PC-9 (cell line): ENCODE measurements around the gene CCDC107. TPM values are rescaled to one million over a fixed set of nuclear protein-coding genes. Genes with fewer than 3 reads are reported as not detected.

ENCODE experiments used
- BruUV-seq: library from RNA; stranded (reverse); fragments of 400-500 nt; replicated peaks from 2 replicates; lab custom pipeline; 2021; lab: Mats Ljungman, UMichigan
- CTCF ChIA-PET: fragments of 300-600 bp; sonication (Branson Sonifier 250); formaldehyde crosslinking; loops from one replicate; lab custom pipeline; 2022; ENCODE audit warnings: antibody characterized with exemption; lab: Charles Lee
- POLR2A ChIA-PET: fragments of 300-600 bp; sonication (Branson Sonifier 250); formaldehyde crosslinking; loops from one replicate; lab custom pipeline; 2022; ENCODE audit warnings: antibody characterized with exemption; ENCODE audit not compliant: unreplicated experiment; lab: Charles Lee
- DNase-seq, 2 experiments: peaks; one replicate each; pipeline versions ENCODE4 v3.0.0 to v3.0.0-alpha.2; 2015 to 2022; ENCODE audit warnings: mixed read lengths in 1 of 2
- H2AFZ ChIP-seq: fragments of 200-600 bp; sonication (generic); 2 replicates; pipeline ENCODE4 v1.8.1; 2017; ENCODE audit warnings: antibody characterized with exemption
- H3F3A ChIP-seq: fragments of 200-600 bp; sonication (generic); 2 replicates; pipeline ENCODE4 v1.8.1; 2017; ENCODE audit warnings: antibody characterized with exemption, mild to moderate bottlenecking, low read depth; ENCODE audit not compliant: insufficient read depth
- H3K27ac ChIP-seq: fragments of 200-600 bp; sonication (generic); 2 replicates; pipeline ENCODE4 v1.6.1; 2016; ENCODE audit warnings: mixed run types
- H3K27me3 ChIP-seq: fragments of 200-600 bp; sonication (generic); 2 replicates; pipeline ENCODE4 v1.6.1; 2016; ENCODE audit warnings: low read depth, mixed run types; ENCODE audit not compliant: insufficient read depth
- H3K36me3 ChIP-seq: fragments of 200-600 bp; sonication (generic); 2 replicates; pipeline ENCODE4 v1.6.1; 2016; ENCODE audit warnings: low read depth, mixed run types
- H3K4me1 ChIP-seq: fragments of 200-600 bp; sonication (generic); replicated peaks from 2 replicates; pipeline ENCODE4 v1.6.1; 2016; ENCODE audit warnings: mixed run types; ENCODE audit not compliant: insufficient read depth
- H3K4me2 ChIP-seq: fragments of 200-600 bp; sonication (generic); 2 replicates; pipeline ENCODE4 v1.6.1; 2017; ENCODE audit warnings: mixed run types
- H3K4me3 ChIP-seq: fragments of 200-600 bp; sonication (generic); 2 replicates; pipeline ENCODE4 v1.6.1; 2016; ENCODE audit warnings: mixed run types
- H3K79me2 ChIP-seq: fragments of 200-600 bp; sonication (generic); 2 replicates; pipeline ENCODE4 v1.6.1; 2017; ENCODE audit warnings: low read depth, mixed run types
- H3K9me2 ChIP-seq: fragments of 200-600 bp; sonication (generic); 2 replicates; pipeline ENCODE4 v1.8.1; 2017; ENCODE audit warnings: mild to moderate bottlenecking; ENCODE audit not compliant: insufficient read depth
- H3K9me3 ChIP-seq: fragments of 200-600 bp; sonication (generic); 2 replicates; pipeline ENCODE4 v1.8.1; 2016; ENCODE audit warnings: low read depth; ENCODE audit not compliant: insufficient read depth
- H4K20me1 ChIP-seq: fragments of 200-600 bp; sonication (generic); 2 replicates; pipeline ENCODE4 v1.8.1; 2017; ENCODE audit not compliant: insufficient read depth
- CTCF ChIP-seq: fragments of 200-600 bp; sonication (generic); conservative IDR thresholded peaks from 2 replicates; pipeline ENCODE4 v1.6.1; 2017; ENCODE audit warnings: mixed run types, antibody characterized with exemption, mild to moderate bottlenecking, moderate library complexity
- EZH2 ChIP-seq: fragments of 200-600 bp; sonication (generic); IDR thresholded peaks from 2 replicates; pipeline ENCODE4 v1.8.0; 2017; ENCODE audit warnings: antibody characterized with exemption, low read depth
- intact Hi-C: fragments of 100-400 bp; cut with micrococcal nuclease; formaldehyde crosslinking; loops from one replicate; pipeline ENCODE4 v1.10.0; 2022; ENCODE audit not compliant: unreplicated experiment
- total RNA-seq: library from RNA; stranded (reverse); gene quantifications from 2 replicates; pipeline ENCODE4 v1.2.3, GENCODE V29; 2021

Gene CCDC107
- total RNA-seq, 1 experiment from 2014 or later = 6.9 TPM

DNA sequence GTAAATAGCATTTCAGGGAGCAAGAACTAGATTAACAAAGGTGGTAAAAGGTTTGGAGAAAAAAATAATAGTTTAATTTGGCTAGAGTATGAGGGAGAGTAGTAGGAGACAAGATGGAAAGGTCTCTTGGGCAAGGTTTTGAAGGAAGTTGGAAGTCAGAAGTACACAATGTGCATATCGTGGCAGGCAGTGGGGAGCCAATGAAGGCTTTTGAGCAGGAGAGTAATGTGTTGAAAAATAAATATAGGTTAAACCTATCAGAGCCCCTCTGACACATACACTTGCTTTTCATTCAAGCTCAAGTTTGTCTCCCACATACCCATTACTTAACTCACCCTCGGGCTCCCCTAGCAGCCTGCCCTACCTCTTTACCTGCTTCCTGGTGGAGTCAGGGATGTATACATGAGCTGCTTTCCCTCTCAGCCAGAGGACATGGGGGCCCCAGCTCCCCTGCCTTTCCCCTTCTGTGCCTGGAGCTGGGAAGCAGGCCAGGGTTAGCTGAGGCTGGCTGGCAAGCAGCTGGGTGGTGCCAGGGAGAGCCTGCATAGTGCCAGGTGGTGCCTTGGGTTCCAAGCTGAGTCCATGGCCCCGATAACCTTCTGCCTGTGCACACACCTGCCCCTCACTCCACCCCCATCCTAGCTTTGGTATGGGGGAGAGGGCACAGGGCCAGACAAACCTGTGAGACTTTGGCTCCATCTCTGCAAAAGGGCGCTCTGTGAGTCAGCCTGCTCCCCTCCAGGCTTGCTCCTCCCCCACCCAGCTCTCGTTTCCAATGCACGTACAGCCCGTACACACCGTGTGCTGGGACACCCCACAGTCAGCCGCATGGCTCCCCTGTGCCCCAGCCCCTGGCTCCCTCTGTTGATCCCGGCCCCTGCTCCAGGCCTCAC is 15.3 kb downstream of the CCDC107 start, which contains the start of gene CA9:
TSS of gene CA9 (plus strand) at position 797 of the 893 bp plus-strand sequence. CDS start at position 829, 32 bp downstream.
- ChIA-PET CTCF (interaction anchor here (0.5 to 0.8 kb wide), 3 partner anchors 12 to 283 kb away, joined by 3 to 7 read pairs (median 6); no protein-coding TSS in a partner anchor), POLR2A (interaction anchor here (0.5 kb wide), 1 partner anchor 25 kb away, joined by 4 read pairs; no protein-coding TSS in a partner anchor)
- Histone ChIP-seq H3F3A (peaks cover 5% of the 10 kb centered on the region; the same call in 1 of the 2 replicates), H3K4me3 (no peak within 1 kb of the TSS), H3K9me2 (no peaks in the 10 kb centered on the region), H3K27ac (no peak within 1 kb of the TSS), H3K27me3 (no peaks in the 10 kb centered on the region), H3K79me2 (no peaks in the 10 kb centered on the region), H3K4me2 (peak within 1 kb of the TSS; percentile 61), H3K4me1 (peaks cover 13% of the 10 kb centered on the region), H3K36me3 (no peaks in the 10 kb centered on the region), H4K20me1 (no peaks in the 10 kb centered on the region), H3K9me3 (no peaks in the 10 kb centered on the region), H2AFZ (no peak within 1 kb of the TSS)
- no peak for TF ChIP-seq CTCF
- no peak for TF ChIP-seq EZH2
- DNase-seq = peak; percentile 26 to 43
- intact Hi-C loops = no loop called here
- no TSS peak for BruUV-seq

- Histone ChIP-seq H3K4me2 (peak overlapping the region; percentile 61), H3K9me2 (no peaks in the 10 kb centered on the region), H3K9me3 (no peaks in the 10 kb centered on the region), H3K4me3 (no peak overlapping the region), H3K27ac (no peak overlapping the region), H3K79me2 (no peaks in the 10 kb centered on the region), H4K20me1 (no peaks in the 10 kb centered on the region), H2AFZ (no peak overlapping the region), H3K4me1 (peaks cover 13% of the 10 kb centered on the region), H3K36me3 (no peaks in the 10 kb centered on the region), H3K27me3 (no peaks in the 10 kb centered on the region), H3F3A (peaks cover 5% of the 10 kb centered on the region; the same call in 1 of the 2 replicates)
- BruUV-seq = no TSS peak
- no peak for TF ChIP-seq EZH2
- TF ChIP-seq CTCF = no peak
- ChIA-PET CTCF (interaction anchor here (0.8 kb wide), 1 partner anchor 17 kb away, joined by 6 read pairs; no protein-coding TSS in a partner anchor), POLR2A (interaction anchor here (0.5 kb wide), 1 partner anchor 25 kb away, joined by 4 read pairs; no protein-coding TSS in a partner anchor)
- no peak for DNase-seq
- intact Hi-C loops = no loop called here
Observed at GRCh38 chr9:35674025-35674361, 15.9 kb downstream of the CCDC107 start.

GRCh38 chr9:35675204-35675603 is 17.1 kb downstream of the CCDC107 start:
- Histone ChIP-seq H3K9me3 (no peaks in the 10 kb centered on the region), H3K27me3 (no peaks in the 10 kb centered on the region), H2AFZ (no peak overlapping the region), H3F3A (peaks cover 5% of the 10 kb centered on the region; the same call in 1 of the 2 replicates), H3K4me3 (no peak overlapping the region), H3K4me1 (peaks cover 13% of the 10 kb centered on the region), H3K9me2 (no peaks in the 10 kb centered on the region), H3K79me2 (no peaks in the 10 kb centered on the region), H4K20me1 (no peaks in the 10 kb centered on the region), H3K36me3 (no peaks in the 10 kb centered on the region), H3K4me2 (no peak overlapping the region), H3K27ac (no peak overlapping the region)
- CTCF ChIA-PET = no interaction called here
- POLR2A ChIA-PET = no interaction called here
- no peak for DNase-seq
- intact Hi-C loops = no loop called here
- BruUV-seq = no TSS peak
- no peak for TF ChIP-seq CTCF
- TF ChIP-seq EZH2 = no peak
